ENCODE results near the gene CNOT6L.
"Not testable (repeated sequence)": the region's sequence is repeated elsewhere in the genome, so short reads cannot be mapped to it uniquely, and the experiment has no call there.

Gene CNOT6L

GRCh38 chr4:77804471-77804870, 14.7 kb downstream of the CNOT6L start:
- H3K9me3 Mint-ChIP-seq, result no peaks in the 10 kb centered on the region
- DNase-seq, result no peak
- peaks cover 70% of the 10 kb centered on the region for H3K4me1 Mint-ChIP-seq
- H3K4me3 Mint-ChIP-seq, result peak overlapping the region in 1 of 2 donors; percentile 39
- no peaks in the 10 kb centered on the region for H3K27me3 Mint-ChIP-seq
- no peak overlapping the region for H3K27ac Mint-ChIP-seq
- no peak for ATAC-seq

DNA sequence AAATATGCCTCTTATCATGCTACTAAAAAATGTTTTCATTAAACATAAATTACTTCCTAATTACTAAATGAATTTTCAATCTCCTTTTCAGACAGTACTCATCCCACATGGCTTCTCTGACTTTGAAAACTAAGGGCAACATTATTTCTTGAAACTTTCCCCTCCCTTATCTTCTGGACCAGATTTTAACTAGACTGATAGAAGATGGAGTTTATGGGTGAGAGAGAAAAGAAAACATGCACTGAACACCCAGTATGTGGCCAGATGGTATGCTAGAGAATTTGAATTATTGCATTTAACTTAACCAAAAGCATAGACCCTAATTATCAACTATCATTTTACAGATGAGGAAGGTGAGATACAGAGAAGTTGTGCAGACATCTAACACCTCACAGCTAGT, 16.8 kb downstream of the CNOT6L start:
- no peak for DNase-seq
- ATAC-seq, result no peak
- peaks cover 0 to 4% of the 10 kb centered on the region in 2 donors for H3K9me3 Mint-ChIP-seq
- no peaks in the 10 kb centered on the region for H3K27me3 Mint-ChIP-seq
- peak overlapping the region; percentile 10 to 27 for H3K4me3 Mint-ChIP-seq
- peak overlapping the region in 1 of 2 donors; percentile 2 for H3K27ac Mint-ChIP-seq
- peaks cover 79% of the 10 kb centered on the region for H3K4me1 Mint-ChIP-seq

GRCh38 chr4:77801260-77801608, 17.9 kb downstream of the CNOT6L start:
- Mint-ChIP-seq H3K9me3 (peaks cover 4 to 12% of the 10 kb centered on the region in 2 donors), H3K27me3 (no peaks in the 10 kb centered on the region), H3K4me1 (peaks cover 78% of the 10 kb centered on the region), H3K4me3 (peak overlapping the region; percentile 47 to 74), H3K27ac (peak overlapping the region; percentile 87 to 89)
- ATAC-seq (peak; percentile 81), DNase-seq (no peak)

DNA sequence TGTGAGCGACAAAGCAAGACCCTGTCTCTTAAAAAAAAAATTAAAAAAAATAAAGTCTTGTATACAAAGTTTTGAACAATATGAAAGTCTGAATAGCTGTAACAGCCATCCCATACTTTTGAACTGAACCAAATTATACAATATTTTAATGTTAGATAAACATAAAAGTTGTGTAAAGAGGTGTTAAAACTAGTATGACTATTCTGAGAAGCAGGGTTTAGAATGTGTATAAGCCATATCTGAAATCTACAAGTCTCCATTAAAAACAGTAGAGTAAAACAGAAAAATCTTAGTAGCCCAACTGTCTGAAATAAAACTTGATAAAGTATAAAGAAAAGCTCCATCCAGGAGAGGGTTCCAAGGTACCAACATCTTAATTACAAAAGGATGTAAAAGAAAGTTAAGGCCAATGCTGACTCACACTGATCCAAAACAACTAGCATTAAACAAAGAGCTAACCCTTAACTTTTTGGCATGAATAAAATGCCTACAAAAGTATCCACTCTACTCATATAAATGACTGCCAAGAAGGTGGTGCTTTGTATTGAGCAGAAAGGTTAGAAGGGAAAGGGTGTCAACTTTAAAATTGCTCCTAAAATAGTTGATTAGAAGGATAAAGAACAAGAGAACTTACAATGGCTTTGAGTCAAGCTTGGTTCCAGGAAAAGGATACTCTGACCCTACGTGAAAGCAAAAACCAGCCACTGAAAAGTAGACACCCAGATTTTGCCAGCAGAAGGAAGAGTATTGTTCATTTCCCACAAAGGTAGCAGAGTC, 18.5 kb downstream of the CNOT6L start:
- H3K4me1 Mint-ChIP-seq, result peaks cover 74% of the 10 kb centered on the region
- ATAC-seq, result peak; percentile 72

DNA sequence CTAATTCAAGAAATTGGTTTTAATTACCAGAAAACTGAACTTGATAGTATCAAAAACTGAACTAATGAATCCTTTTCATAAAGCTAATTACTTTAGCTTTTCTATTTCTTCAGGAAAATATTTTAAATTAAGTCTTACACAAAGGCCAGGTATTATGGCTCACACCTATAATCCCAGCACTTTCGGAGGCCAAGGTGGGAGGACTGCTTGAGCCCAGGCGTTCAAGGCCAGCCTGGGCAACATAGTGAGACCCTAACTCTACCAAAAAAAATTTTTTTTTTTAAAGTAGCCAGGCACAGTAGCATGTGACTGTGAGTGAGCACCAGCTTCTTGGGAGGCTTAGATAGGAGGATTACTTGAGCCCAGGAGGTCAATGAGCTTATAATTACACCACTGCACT, 19.1 kb downstream of the CNOT6L start:
- no peaks in the 10 kb centered on the region for H3K27me3 Mint-ChIP-seq
- peaks cover 9 to 21% of the 10 kb centered on the region in 2 donors for H3K9me3 Mint-ChIP-seq
- DNase-seq (no peak), ATAC-seq (no peak)
- H3K27ac Mint-ChIP-seq, result peak overlapping the region in 1 of 2 donors; percentile 88
- peak overlapping the region in 1 of 2 donors; percentile 48 for H3K4me3 Mint-ChIP-seq
- H3K4me1 Mint-ChIP-seq, result peaks cover 74% of the 10 kb centered on the region

More for the DNA sequence above, 18.5 kb downstream of the CNOT6L start:
- no peak for DNase-seq
- Mint-ChIP-seq H3K27me3 (no peaks in the 10 kb centered on the region), H3K4me3 (peak overlapping the region; percentile 47 to 74), H3K27ac (peak overlapping the region; percentile 87 to 89), H3K9me3 (peaks cover 4 to 16% of the 10 kb centered on the region in 2 donors)

DNA sequence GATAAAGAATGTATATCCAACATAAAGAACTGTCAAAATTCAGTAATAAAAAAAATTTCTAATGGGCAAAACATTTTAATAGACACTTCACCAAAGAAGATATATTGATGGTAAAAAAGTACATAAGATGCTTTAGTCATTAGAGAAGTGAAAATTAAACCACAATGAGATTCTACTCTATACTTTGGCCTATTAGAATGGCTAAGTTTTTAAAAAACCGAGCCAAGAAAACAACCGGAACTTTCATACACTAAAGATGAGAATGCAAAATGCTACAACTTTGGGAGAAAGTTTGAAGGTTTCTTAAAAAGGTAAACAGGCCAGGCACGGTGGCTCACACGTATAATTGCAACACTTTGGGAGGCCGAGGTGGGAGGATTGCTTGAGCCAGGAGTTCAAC, 20.8 kb downstream of the CNOT6L start:
- Mint-ChIP-seq H3K27me3 (no peaks in the 10 kb centered on the region), H3K27ac (peak overlapping the region in 1 of 2 donors; percentile 76), H3K9me3 (peaks cover 13 to 21% of the 10 kb centered on the region in 2 donors), H3K4me1 (peaks cover 68% of the 10 kb centered on the region), H3K4me3 (peak overlapping the region; percentile 24 to 44)
- DNase-seq, result no peak
- ATAC-seq, result peak; percentile 41

DNA sequence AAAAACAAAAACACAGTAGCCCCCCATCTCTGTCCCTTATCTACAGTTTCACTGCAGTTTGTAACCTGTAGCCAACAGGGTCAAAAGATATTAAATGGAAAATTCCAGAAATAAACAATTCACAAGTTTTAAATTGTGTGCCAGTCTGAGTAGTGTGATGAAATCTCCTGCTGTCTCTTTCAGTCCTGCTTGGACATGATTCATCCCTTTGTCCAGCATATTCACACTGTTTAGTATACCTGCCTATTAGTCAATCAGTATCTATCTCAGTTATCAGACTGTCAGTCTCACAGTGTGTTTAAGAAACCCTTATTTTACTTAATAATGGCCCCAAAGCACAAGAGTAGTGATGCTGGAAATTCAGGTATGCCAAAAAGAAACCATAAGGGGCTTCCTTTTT, 21.9 kb downstream of the CNOT6L start:
- H3K9me3 Mint-ChIP-seq, result peaks cover 13 to 21% of the 10 kb centered on the region in 2 donors
- peaks cover 67% of the 10 kb centered on the region for H3K4me1 Mint-ChIP-seq
- no peak for ATAC-seq
- DNase-seq, result no peak
- H3K4me3 Mint-ChIP-seq, result no peak overlapping the region
- H3K27me3 Mint-ChIP-seq, result no peaks in the 10 kb centered on the region
- H3K27ac Mint-ChIP-seq, result peak overlapping the region in 1 of 2 donors; percentile 34

DNA sequence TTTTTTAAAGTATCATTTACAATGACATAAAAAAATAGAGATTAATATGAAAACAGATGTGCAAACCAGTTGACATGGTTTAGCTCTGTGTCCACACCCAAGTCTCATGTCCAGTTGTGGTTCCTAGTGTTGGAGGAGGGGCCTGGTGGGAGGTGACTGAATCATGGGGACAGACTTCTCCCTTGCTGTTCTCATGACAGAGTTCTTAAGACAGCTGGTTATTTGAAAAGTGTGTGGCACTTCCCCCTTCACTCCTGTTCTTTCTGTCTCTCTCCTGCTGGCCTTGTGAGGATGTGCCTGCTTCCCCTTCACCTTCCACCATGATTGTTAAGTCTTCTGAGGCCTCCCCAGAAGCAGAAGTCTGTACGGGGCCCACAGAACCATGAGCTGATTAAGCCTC, 23.8 kb downstream of the CNOT6L start:
- H3K27ac Mint-ChIP-seq, result no peak overlapping the region
- H3K4me1 Mint-ChIP-seq, result peaks cover 65% of the 10 kb centered on the region
- H3K4me3 Mint-ChIP-seq, result peak overlapping the region in 1 of 2 donors; percentile 41
- peaks cover 13 to 21% of the 10 kb centered on the region in 2 donors for H3K9me3 Mint-ChIP-seq
- ATAC-seq (no peak), DNase-seq (no peak)
- H3K27me3 Mint-ChIP-seq, result no peaks in the 10 kb centered on the region

DNA sequence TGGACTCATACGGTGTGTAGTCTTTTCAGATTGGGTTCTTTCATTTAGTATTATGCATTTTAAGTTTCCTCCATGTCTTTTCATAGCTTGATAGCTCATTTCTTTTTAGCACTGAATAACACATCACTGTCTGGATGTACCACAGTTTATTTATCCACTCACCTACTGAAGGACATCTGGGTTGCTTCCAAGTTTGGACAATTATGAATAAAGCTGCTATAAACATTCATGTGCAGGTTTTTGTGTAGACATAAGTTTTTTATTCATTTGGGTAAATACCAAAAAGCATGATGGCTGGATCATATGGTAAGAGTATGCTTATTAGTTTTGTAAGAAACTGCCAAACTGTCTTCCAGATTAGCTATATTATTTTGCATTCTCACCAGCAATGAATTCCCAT, 29.0 kb downstream of the CNOT6L start:
- DNase-seq (no peak), ATAC-seq (no peak)
- Mint-ChIP-seq H3K27ac (no peak overlapping the region), H3K4me1 (peaks cover 73% of the 10 kb centered on the region), H3K4me3 (peak overlapping the region in 1 of 2 donors; percentile 10), H3K9me3 (peaks cover under 1 to 10% of the 10 kb centered on the region in 2 donors), H3K27me3 (no peaks in the 10 kb centered on the region)

- no peak overlapping the region for H3K27ac Mint-ChIP-seq
- peaks cover 0 to 6% of the 10 kb centered on the region in 2 donors for H3K9me3 Mint-ChIP-seq
- ATAC-seq, result no peak
- no peak for DNase-seq
- H3K4me1 Mint-ChIP-seq, result peaks cover 77% of the 10 kb centered on the region
- no peaks in the 10 kb centered on the region for H3K27me3 Mint-ChIP-seq
- H3K4me3 Mint-ChIP-seq, result no peak overlapping the region
Observed at GRCh38 chr4:77788990-77789389, 30.2 kb downstream of the CNOT6L start.

GRCh38 chr4:77787969-77788368, 31.2 kb downstream of the CNOT6L start:
- no peak overlapping the region for H3K4me3 Mint-ChIP-seq
- H3K4me1 Mint-ChIP-seq, result peaks cover 79% of the 10 kb centered on the region
- no peaks in the 10 kb centered on the region for H3K27me3 Mint-ChIP-seq
- ATAC-seq (no peak), DNase-seq (no peak)
- H3K27ac Mint-ChIP-seq, result no peak overlapping the region
- peaks cover 0 to 6% of the 10 kb centered on the region in 2 donors for H3K9me3 Mint-ChIP-seq

- peak; percentile 64 for ATAC-seq
- H3K27ac Mint-ChIP-seq, result peak overlapping the region; percentile 72 to 96
- H3K4me1 Mint-ChIP-seq, result peaks cover 85% of the 10 kb centered on the region
- H3K27me3 Mint-ChIP-seq, result no peaks in the 10 kb centered on the region
- no peak for DNase-seq
- H3K4me3 Mint-ChIP-seq, result peak overlapping the region; percentile 52 to 54
- H3K9me3 Mint-ChIP-seq, result peaks cover 0 to 6% of the 10 kb centered on the region in 2 donors
Observed at GRCh38 chr4:77785669-77786068, 33.5 kb downstream of the CNOT6L start.

- Mint-ChIP-seq H3K9me3 (peaks cover 0 to 6% of the 10 kb centered on the region in 2 donors), H3K27me3 (no peaks in the 10 kb centered on the region), H3K4me3 (no peak overlapping the region), H3K4me1 (peaks cover 77% of the 10 kb centered on the region), H3K27ac (no peak overlapping the region)
- DNase-seq, result no peak
- no peak for ATAC-seq
Observed at GRCh38 chr4:77783895-77784294, 35.3 kb downstream of the CNOT6L start.

DNA sequence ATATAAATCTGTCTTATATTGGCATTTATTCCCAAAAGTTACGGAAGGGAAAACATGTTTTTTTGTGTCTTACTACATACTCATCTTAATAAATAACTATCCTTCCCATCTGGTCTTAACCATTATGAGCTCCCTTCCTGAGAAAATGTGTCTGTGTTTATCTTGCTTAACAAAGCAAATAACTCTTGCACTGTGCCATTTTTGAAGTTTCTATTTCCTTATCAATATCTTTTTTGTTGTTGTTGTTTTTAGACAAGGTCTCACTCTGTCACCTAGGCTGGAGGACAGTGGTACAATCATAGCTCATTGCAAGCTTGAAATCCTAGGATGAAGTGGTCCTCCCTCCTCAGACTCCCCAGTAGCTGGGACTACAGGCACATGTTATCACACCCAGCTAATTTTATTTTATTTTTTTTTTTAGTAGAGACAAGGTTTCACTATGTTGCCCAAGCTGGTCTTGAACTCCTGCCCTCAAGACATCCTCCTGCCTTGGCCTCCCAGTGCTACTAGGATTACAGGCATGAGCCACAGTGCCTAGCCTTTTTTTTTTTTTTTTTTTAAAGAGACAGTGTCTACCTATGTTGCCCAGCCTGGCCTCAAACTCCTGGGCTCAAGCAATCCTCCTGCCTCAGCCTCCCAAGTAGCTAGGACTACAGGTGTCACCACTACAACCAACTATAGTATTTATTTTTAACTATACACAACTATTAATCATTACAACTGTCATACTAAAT, 36.9 kb downstream of the CNOT6L start:
- peaks cover 75% of the 10 kb centered on the region for H3K4me1 Mint-ChIP-seq
- no peak overlapping the region for H3K27ac Mint-ChIP-seq

GRCh38 chr4:77780762-77781161, 38.4 kb downstream of the CNOT6L start:
- peak overlapping the region in 1 of 2 donors; percentile 63 for H3K27ac Mint-ChIP-seq
- ATAC-seq, H3K27me3 Mint-ChIP-seq, H3K9me3 Mint-ChIP-seq, H3K4me3 Mint-ChIP-seq, DNase-seq: not testable (repeated sequence)
- H3K4me1 Mint-ChIP-seq, result peaks cover 69% of the 10 kb centered on the region

More for the DNA sequence above, 36.9 kb downstream of the CNOT6L start:
- H3K4me3 Mint-ChIP-seq, result no peak overlapping the region
- DNase-seq, result no peak
- H3K27me3 Mint-ChIP-seq, result no peaks in the 10 kb centered on the region
- no peak for ATAC-seq
- H3K9me3 Mint-ChIP-seq, result peaks cover 0 to 6% of the 10 kb centered on the region in 2 donors

Measured in stimulated activated naive CD8-positive, alpha-beta T cell treated with anti-CD3 and anti-CD28 coated beads, Interleukin-15, amount 100 ng/mL, for 72 hours (primary cell).